ENCODE results near the gene NUFIP1.
"Not testable (repeated sequence)": the region's sequence is repeated elsewhere in the genome, so short reads cannot be mapped to it uniquely, and the experiment has no call there.

Gene NUFIP1

GRCh38 chr13:44919104-44919804 is 70.0 kb downstream of the NUFIP1 start:
- TF ChIP-seq GATA1 (IDR thresholded peaks at IDR 0.05; ENCODE audit: low read depth, low read length) (no peak), POLR2A (IDR thresholded peaks at IDR 0.05; ENCODE audit: low read length) (no peak)
- no peak for DNase-seq

- no peak for TF ChIP-seq GATA1 (IDR thresholded peaks at IDR 0.05; ENCODE audit: low read depth, low read length)
- peak; percentile 69 for TF ChIP-seq POLR2A (IDR thresholded peaks at IDR 0.05; ENCODE audit: low read length)
- DNase-seq = peak; percentile 91 to 92
Measured at GRCh38 chr13:44918326-44919103, 70.8 kb downstream of the NUFIP1 start.

GRCh38 chr13:44917589-44918325 is 71.5 kb downstream of the NUFIP1 start:
- peak; percentile 97 to 98 for DNase-seq

GRCh38 chr13:44912278-44913016 is 76.8 kb downstream of the NUFIP1 start:
- no peak for DNase-seq
- TF ChIP-seq GATA1 (IDR thresholded peaks at IDR 0.05; ENCODE audit: low read depth, low read length) (no peak), POLR2A (IDR thresholded peaks at IDR 0.05; ENCODE audit: low read length) (no peak)

More at GRCh38 chr13:44917589-44918325, 71.5 kb downstream of the NUFIP1 start:
- TF ChIP-seq GATA1 (IDR thresholded peaks at IDR 0.05; ENCODE audit: low read depth, low read length) = no peak
- peak; percentile 78 for TF ChIP-seq POLR2A (IDR thresholded peaks at IDR 0.05; ENCODE audit: low read length)

GRCh38 chr13:44908712-44909111 is 80.6 kb downstream of the NUFIP1 start:
- DNase-seq = no peak
- TF ChIP-seq POLR2A (IDR thresholded peaks at IDR 0.05; ENCODE audit: low read length) (no peak), GATA1 (IDR thresholded peaks at IDR 0.05; ENCODE audit: low read depth, low read length) (no peak)

- no peak for DNase-seq
- no peak for TF ChIP-seq GATA1 (IDR thresholded peaks at IDR 0.05; ENCODE audit: low read depth, low read length)
- TF ChIP-seq POLR2A (IDR thresholded peaks at IDR 0.05; ENCODE audit: low read length) = no peak
Measured at GRCh38 chr13:44908266-44908665, 81.0 kb downstream of the NUFIP1 start.

- TF ChIP-seq POLR2A (IDR thresholded peaks at IDR 0.05; ENCODE audit: low read length) = no peak
- no peak for TF ChIP-seq GATA1 (IDR thresholded peaks at IDR 0.05; ENCODE audit: low read depth, low read length)
- no peak for DNase-seq
Measured at GRCh38 chr13:44906713-44907112, 82.6 kb downstream of the NUFIP1 start.

GRCh38 chr13:44906230-44906629 is 83.0 kb downstream of the NUFIP1 start:
- TF ChIP-seq GATA1 (IDR thresholded peaks at IDR 0.05; ENCODE audit: low read depth, low read length) (no peak), POLR2A (IDR thresholded peaks at IDR 0.05; ENCODE audit: low read length) (no peak)
- no peak for DNase-seq

- no peak for DNase-seq
- no peak for TF ChIP-seq POLR2A (IDR thresholded peaks at IDR 0.05; ENCODE audit: low read length)
- TF ChIP-seq GATA1 (IDR thresholded peaks at IDR 0.05; ENCODE audit: low read depth, low read length) = no peak
Measured at GRCh38 chr13:44905556-44905955, 83.7 kb downstream of the NUFIP1 start.

- no peak for DNase-seq
- TF ChIP-seq GATA1 (IDR thresholded peaks at IDR 0.05; ENCODE audit: low read depth, low read length) (no peak), POLR2A (IDR thresholded peaks at IDR 0.05; ENCODE audit: low read length) (no peak)
Measured at GRCh38 chr13:44904967-44905366, 84.3 kb downstream of the NUFIP1 start.

GRCh38 chr13:44903574-44903985 is 85.7 kb downstream of the NUFIP1 start:
- no peak for TF ChIP-seq GATA1 (IDR thresholded peaks at IDR 0.05; ENCODE audit: low read depth, low read length)
- no peak for TF ChIP-seq POLR2A (IDR thresholded peaks at IDR 0.05; ENCODE audit: low read length)
- no peak for DNase-seq

GRCh38 chr13:44902738-44903137 is 86.5 kb downstream of the NUFIP1 start:
- no peak for DNase-seq
- TF ChIP-seq POLR2A (IDR thresholded peaks at IDR 0.05; ENCODE audit: low read length) = no peak
- no peak for TF ChIP-seq GATA1 (IDR thresholded peaks at IDR 0.05; ENCODE audit: low read depth, low read length)

- TF ChIP-seq POLR2A (IDR thresholded peaks at IDR 0.05; ENCODE audit: low read length) (no peak), GATA1 (IDR thresholded peaks at IDR 0.05; ENCODE audit: low read depth, low read length) (no peak)
- DNase-seq = no peak
Measured at GRCh38 chr13:44899967-44900366, 89.3 kb downstream of the NUFIP1 start.

- not testable (repeated sequence) for DNase-seq
Measured at GRCh38 chr13:44898308-44898707, 91.0 kb downstream of the NUFIP1 start.
